Measurements from ENCODE around the gene ROR2. TPM values are rescaled to one million over a fixed set of nuclear protein-coding genes. Genes with fewer than 3 reads are reported as not detected.

The ROR2 gene
- total and polyA plus RNA-seq, 2 experiments from 2014 or later: 7.1 to 12.9 TPM

GRCh38 chr9:91972711-91973110 is 22.7 kb upstream of the ROR2 start:
- no peak for DNase-seq
- no peak overlapping the region for H3K4me2 ChIP-seq (ENCODE audit: unreplicated experiment)
- no peak overlapping the region for H3K4me3 ChIP-seq
- no peak overlapping the region for H2AFZ ChIP-seq
- TF ChIP-seq EZH2phosphoT487 (IDR thresholded peaks at IDR 0.05; ENCODE audit: insufficient read depth, low read depth) (no peak), EZH2 (IDR thresholded peaks at IDR 0.05; ENCODE audit: insufficient read depth, poor library complexity, severe bottlenecking) (no peak)
- H3K36me3 ChIP-seq (ENCODE audit: low read depth): no peaks in the 10 kb centered on the region
- no peak overlapping the region for H3K9ac ChIP-seq
- 58 to 69% methylated on average over 2 of the region's 2 CpGs for WGBS, 2 experiments (ENCODE audit: low coverage in 1 of 2, low lambda C conversion rate in 2 of 2, missing lambda C conversion rate in 2 of 2)
- H3K27me3 ChIP-seq (replicated peaks; ENCODE audit: insufficient read depth): no peaks in the 10 kb centered on the region
- no peaks in the 10 kb centered on the region for H3K79me2 ChIP-seq (ENCODE audit: insufficient read depth)
- H4K20me1 ChIP-seq (ENCODE audit: insufficient read depth): no peaks in the 10 kb centered on the region
- no peak overlapping the region for H3K27ac ChIP-seq
- H3F3A ChIP-seq (ENCODE audit: insufficient read depth): no peaks in the 10 kb centered on the region
- no peaks in the 10 kb centered on the region for H3K9me2 ChIP-seq (ENCODE audit: insufficient read depth)
- no peaks in the 10 kb centered on the region for H3K4me1 ChIP-seq (ENCODE audit: insufficient read depth)
- H3K9me3 ChIP-seq (ENCODE audit: low read depth): no peaks in the 10 kb centered on the region
- in situ Hi-C loops (cut with MboI): no loop called here

GRCh38 chr9:91972076-91972626 is 22.1 kb upstream of the ROR2 start:
- in situ Hi-C loops (cut with MboI): no loop called here

GRCh38 chr9:91967259-91967658 is 17.2 kb upstream of the ROR2 start:
- Histone ChIP-seq H3K9ac (no peak overlapping the region), H3K9me2 (ENCODE audit: insufficient read depth) (no peaks in the 10 kb centered on the region), H3K4me2 (ENCODE audit: unreplicated experiment) (no peak overlapping the region), H3K4me3 (no peak overlapping the region), H3K27me3 (replicated peaks; ENCODE audit: insufficient read depth) (no peaks in the 10 kb centered on the region), H3K27ac (no peak overlapping the region), H3F3A (ENCODE audit: insufficient read depth) (no peaks in the 10 kb centered on the region), H3K4me1 (ENCODE audit: insufficient read depth) (no peaks in the 10 kb centered on the region), H3K9me3 (ENCODE audit: low read depth) (no peaks in the 10 kb centered on the region), H3K36me3 (ENCODE audit: low read depth) (no peaks in the 10 kb centered on the region), H4K20me1 (ENCODE audit: insufficient read depth) (no peaks in the 10 kb centered on the region), H2AFZ (no peak overlapping the region), H3K79me2 (ENCODE audit: insufficient read depth) (no peaks in the 10 kb centered on the region)
- in situ Hi-C loops (cut with MboI): no loop called here
- WGBS, 2 experiments (ENCODE audit: low coverage in 1 of 2, low lambda C conversion rate in 2 of 2, missing lambda C conversion rate in 2 of 2): 92 to 94% methylated on average over 3 of the region's 3 CpGs
- DNase-seq: no peak
- TF ChIP-seq EZH2 (IDR thresholded peaks at IDR 0.05; ENCODE audit: insufficient read depth, poor library complexity, severe bottlenecking): no peak
- TF ChIP-seq EZH2phosphoT487 (IDR thresholded peaks at IDR 0.05; ENCODE audit: insufficient read depth, low read depth): no peak

More at GRCh38 chr9:91972076-91972626, 22.1 kb upstream of the ROR2 start:
- Histone ChIP-seq H3K4me3 (no peak overlapping the region), H3K27ac (no peak overlapping the region), H3K4me2 (ENCODE audit: unreplicated experiment) (no peak overlapping the region), H4K20me1 (ENCODE audit: insufficient read depth) (no peaks in the 10 kb centered on the region), H3K9me2 (ENCODE audit: insufficient read depth) (no peaks in the 10 kb centered on the region), H3K9me3 (ENCODE audit: low read depth) (no peaks in the 10 kb centered on the region), H3K4me1 (ENCODE audit: insufficient read depth) (no peaks in the 10 kb centered on the region), H3K36me3 (ENCODE audit: low read depth) (no peaks in the 10 kb centered on the region), H3K79me2 (ENCODE audit: insufficient read depth) (no peaks in the 10 kb centered on the region), H3K9ac (no peak overlapping the region), H2AFZ (no peak overlapping the region), H3K27me3 (replicated peaks; ENCODE audit: insufficient read depth) (no peaks in the 10 kb centered on the region), H3F3A (ENCODE audit: insufficient read depth) (no peaks in the 10 kb centered on the region)
- no peak for DNase-seq
- WGBS, 2 experiments (ENCODE audit: low coverage in 1 of 2, low lambda C conversion rate in 2 of 2, missing lambda C conversion rate in 2 of 2): 19 to 25% methylated on average over 4 of the region's 4 CpGs
- TF ChIP-seq EZH2 (IDR thresholded peaks at IDR 0.05; ENCODE audit: insufficient read depth, poor library complexity, severe bottlenecking) (no peak), EZH2phosphoT487 (IDR thresholded peaks at IDR 0.05; ENCODE audit: insufficient read depth, low read depth) (no peak)

- no peaks in the 10 kb centered on the region for H3K9me2 ChIP-seq (ENCODE audit: insufficient read depth)
- H2AFZ ChIP-seq: 0 out of 2 replicates have a peak overlapping the region, but pooled peaks have one; percentile 18
- H3K79me2 ChIP-seq (ENCODE audit: insufficient read depth): no peaks in the 10 kb centered on the region
- in situ Hi-C loops (cut with MboI): no loop called here
- H3K36me3 ChIP-seq (ENCODE audit: low read depth): no peaks in the 10 kb centered on the region
- 25 to 26% methylated on average over 2 of the region's 2 CpGs for WGBS, 2 experiments (ENCODE audit: low coverage in 1 of 2, low lambda C conversion rate in 2 of 2, missing lambda C conversion rate in 2 of 2)
- no peak overlapping the region for H3K4me2 ChIP-seq (ENCODE audit: unreplicated experiment)
- H3K27me3 ChIP-seq (replicated peaks; ENCODE audit: insufficient read depth): no peaks in the 10 kb centered on the region
- H3F3A ChIP-seq (ENCODE audit: insufficient read depth): no peaks in the 10 kb centered on the region
- H4K20me1 ChIP-seq (ENCODE audit: insufficient read depth): no peaks in the 10 kb centered on the region
- TF ChIP-seq EZH2 (IDR thresholded peaks at IDR 0.05; ENCODE audit: insufficient read depth, poor library complexity, severe bottlenecking) (no peak), EZH2phosphoT487 (IDR thresholded peaks at IDR 0.05; ENCODE audit: insufficient read depth, low read depth) (no peak)
- no peak overlapping the region for H3K4me3 ChIP-seq
- H3K27ac ChIP-seq: peak overlapping the region; percentile 22; the same call in 1 of the 2 replicates
- H3K9ac ChIP-seq: no peak overlapping the region
- H3K9me3 ChIP-seq (ENCODE audit: low read depth): no peaks in the 10 kb centered on the region
- H3K4me1 ChIP-seq (ENCODE audit: insufficient read depth): no peaks in the 10 kb centered on the region
- DNase-seq: peak; percentile 76
These were observed 16.5 kb upstream of the ROR2 start for GRCh38 chr9:91966503-91966902.

Data from GM23248 (cell line).